ENCODE data around the gene PHF23.
"Not testable (repeated sequence)": the region's sequence is repeated elsewhere in the genome, so short reads cannot be mapped to it uniquely, and the experiment has no call there.

Gene PHF23

GRCh38 chr17:7258731-7259554, 19.7 kb upstream of the PHF23 start:
- DNase-seq (ENCODE audit: low spot score), result no peak

DNA sequence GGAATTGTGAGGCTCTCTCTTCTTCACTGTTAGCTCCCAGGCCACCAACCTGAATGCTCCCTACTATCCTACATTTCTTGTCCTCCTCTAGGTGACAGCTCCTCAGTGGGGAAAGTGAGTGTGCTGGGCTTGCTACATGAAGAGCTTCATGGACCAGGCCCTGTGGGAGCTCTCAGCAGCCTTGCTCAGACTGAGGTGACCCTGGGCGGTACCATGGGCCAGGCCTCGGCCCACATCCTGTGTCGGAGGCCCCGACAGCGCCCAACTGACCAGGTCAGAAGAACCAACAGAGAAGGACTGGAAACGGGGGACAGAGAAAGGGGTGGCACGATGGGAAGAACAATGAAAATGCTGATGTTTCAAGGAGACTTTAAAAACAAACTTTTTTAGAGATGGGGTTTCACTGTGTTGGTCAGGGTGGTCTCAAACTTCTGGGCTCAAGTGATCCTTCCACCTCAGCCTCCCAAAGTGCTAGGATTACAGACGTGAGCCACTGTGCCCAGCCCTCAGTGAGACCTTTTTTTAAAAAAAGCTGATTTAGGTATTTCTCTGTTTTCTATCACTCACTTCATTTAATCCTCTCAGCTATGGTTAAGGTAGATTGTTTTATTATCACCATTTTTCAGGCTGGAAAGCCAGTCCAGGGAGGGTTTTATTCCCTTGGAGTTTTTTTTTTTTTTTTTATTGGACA, 17.7 kb upstream of the PHF23 start:
- DNase-seq (ENCODE audit: low spot score), result no peak

GRCh38 chr17:7254511-7254910, 15.3 kb upstream of the PHF23 start:
- no peak for DNase-seq (ENCODE audit: low spot score)

- no peak for DNase-seq (ENCODE audit: low spot score)
Observed at GRCh38 chr17:7253082-7253481, 13.8 kb upstream of the PHF23 start.

GRCh38 chr17:7252176-7253043, 13.2 kb upstream of the PHF23 start, which contains the start of gene ELP5:
Gene ELP5, plus strand, starts transcription at chr17:7252215. Its CDS starts 336 bp downstream, at chr17:7252551.
- DNase-seq (ENCODE audit: low spot score), result peak; percentile 88

GRCh38 chr17:7251661-7252175, 12.5 kb upstream of the PHF23 start, which contains the start of gene CTDNEP1:
Gene CTDNEP1, minus strand, starts transcription at chr17:7251734. Its CDS starts 438 bp downstream, at chr17:7251296.
- peak; percentile 99 for DNase-seq (ENCODE audit: low spot score)

- no peak for DNase-seq (ENCODE audit: low spot score)
Observed at GRCh38 chr17:7250695-7251627, 11.7 kb upstream of the PHF23 start.

DNA sequence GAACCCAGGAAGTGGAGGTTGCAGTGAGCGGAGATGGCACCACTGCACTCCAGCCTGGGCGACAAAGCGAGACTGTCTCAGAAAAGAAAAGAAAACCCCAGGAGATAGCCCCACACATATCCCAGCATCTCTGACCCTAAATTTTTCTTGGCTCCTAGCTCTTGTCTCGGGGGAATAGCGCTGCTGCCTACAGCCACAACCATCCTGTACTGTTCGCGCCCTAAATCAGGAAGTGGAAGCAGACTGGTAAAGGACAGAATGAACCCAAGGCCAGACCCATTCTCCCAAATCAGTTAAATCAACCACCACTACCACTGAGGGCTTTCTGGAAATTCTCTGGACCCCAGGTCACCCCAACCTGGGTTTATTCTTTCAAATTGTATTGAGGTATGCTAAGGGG, 10.6 kb upstream of the PHF23 start:
- no peak for DNase-seq (ENCODE audit: low spot score)

GRCh38 chr17:7249214-7249613, 10.0 kb upstream of the PHF23 start:
- DNase-seq (ENCODE audit: low spot score), result no peak

GRCh38 chr17:7248796-7249195, 9.5 kb upstream of the PHF23 start:
- DNase-seq (ENCODE audit: low spot score), result no peak

- no peak for DNase-seq (ENCODE audit: low spot score)
Observed at GRCh38 chr17:7246779-7247178, 7.5 kb upstream of the PHF23 start.

DNA sequence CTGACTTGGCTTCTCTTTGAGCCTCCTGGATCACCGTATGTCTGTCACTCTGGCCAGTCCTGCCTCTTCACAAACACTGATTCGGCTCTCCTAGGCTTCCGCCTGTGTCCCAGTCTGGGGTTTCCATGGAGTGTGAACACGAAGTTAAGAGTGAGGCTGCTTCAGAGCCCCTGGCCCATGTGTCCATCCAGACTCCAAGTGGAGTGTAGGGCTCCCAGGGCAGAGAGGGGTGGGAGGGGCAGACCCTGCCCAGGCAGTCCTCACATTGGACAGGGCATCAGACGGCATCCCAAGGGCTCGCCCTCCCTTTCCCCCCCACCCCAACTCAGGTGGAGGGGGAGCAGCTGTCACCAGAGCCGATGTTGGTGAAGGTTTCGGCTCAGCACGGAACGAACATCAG, 4.6 kb upstream of the PHF23 start:
- DNase-seq (ENCODE audit: low spot score), result not testable (repeated sequence)

DNA sequence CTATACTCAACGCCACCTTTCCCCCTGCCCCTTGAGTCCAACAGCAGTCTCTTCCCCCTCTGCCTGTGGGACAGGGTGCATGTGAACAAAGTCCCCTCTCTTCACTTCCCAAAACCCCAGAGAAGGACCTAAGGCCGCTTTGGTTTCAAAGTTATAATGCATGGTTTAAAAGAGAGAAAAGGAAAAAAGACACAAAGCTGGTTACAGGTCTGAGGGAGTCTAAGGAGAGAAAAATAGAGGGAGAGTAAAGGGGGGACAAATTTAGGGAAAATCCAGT, 4.1 kb upstream of the PHF23 start:
- no peak for DNase-seq (ENCODE audit: low spot score)

- peak; percentile 92 for DNase-seq (ENCODE audit: low spot score)
Observed at GRCh38 chr17:7242717-7243452, 3.6 kb upstream of the PHF23 start.

- peak; percentile 93 for DNase-seq (ENCODE audit: low spot score)
Observed at GRCh38 chr17:7241783-7242716, 2.8 kb upstream of the PHF23 start, which contains the start of gene GABARAP. Gene GABARAP, minus strand, starts transcription at chr17:7242449. Its CDS starts 119 bp downstream, at chr17:7242330.

DNA sequence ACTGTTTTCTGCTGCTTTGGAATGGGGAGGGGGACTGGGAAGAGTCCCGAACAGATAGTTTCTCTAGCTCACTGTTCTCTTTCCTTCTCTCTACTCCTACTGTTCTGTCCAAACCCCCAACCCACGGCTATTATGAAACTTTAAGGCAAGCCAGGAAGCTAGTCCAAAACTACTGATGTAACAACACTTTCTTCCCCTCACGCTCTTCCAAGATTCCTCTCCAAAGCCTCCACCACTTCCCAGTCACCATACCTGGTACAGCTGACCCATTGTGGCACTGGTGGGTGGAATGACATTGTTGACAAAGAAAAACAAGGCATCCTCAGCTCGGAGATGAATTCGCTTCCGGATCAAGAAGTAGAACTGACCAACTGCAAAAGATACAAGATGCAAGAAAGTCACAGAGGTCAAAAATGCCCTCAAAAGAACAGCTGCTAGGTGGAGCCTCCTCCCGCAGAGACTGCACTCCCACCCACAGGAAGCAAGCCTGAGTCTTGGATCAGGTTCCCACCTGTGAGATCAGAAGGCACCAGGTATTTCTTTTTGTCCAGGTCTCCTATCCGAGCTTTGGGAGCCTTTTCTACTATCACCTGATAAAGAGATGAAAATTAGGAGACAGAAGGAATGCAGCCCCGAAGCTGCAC, 2.0 kb upstream of the PHF23 start:
- no peak for DNase-seq (ENCODE audit: low spot score)

GRCh38 chr17:7240375-7240774, 1.1 kb upstream of the PHF23 start:
- no peak for DNase-seq (ENCODE audit: low spot score)

GRCh38 chr17:7238420-7239090, 702 bp downstream of the PHF23 start:
- no peak for DNase-seq (ENCODE audit: low spot score)
